WTC11 (cell line): Measurements from ENCODE around the gene SMAD5. TPM values are rescaled to one million over a fixed set of nuclear protein-coding genes. Genes with fewer than 3 reads are reported as not detected.

Experiments used
- ATAC-seq: fragments of 200-7000 bp; cut with Tn5 transposase; 2 replicates; pipeline ENCODE4 v1.10.0; 2021; ENCODE audit warnings: mild to moderate bottlenecking, moderate library complexity
- CTCF ChIA-PET: fragments of 300-600 bp; sonication (Branson Sonifier 250); formaldehyde crosslinking; loops from one replicate; lab custom pipeline; 2021; ENCODE audit warnings: antibody characterized with exemption; lab: Charles Lee
- POLR2A ChIA-PET: fragments of 350-600 bp; sonication (Branson Sonifier 250); formaldehyde crosslinking; loops from one replicate; lab custom pipeline; 2021; ENCODE audit warnings: antibody characterized with exemption; lab: Charles Lee
- DNase-seq: peaks from one replicate; pipeline ENCODE4 v3.0.0; 2021; ENCODE audit warnings: low spot score
- H3K27ac Mint-ChIP-seq: 2 replicates; pipeline ENCODE4 v1.8.0; 2021; ENCODE audit warnings: mixed read lengths
- H3K27me3 Mint-ChIP-seq: 2 replicates; pipeline ENCODE4 v1.8.0; 2021; ENCODE audit warnings: low read depth, mild to moderate bottlenecking, moderate library complexity, mixed read lengths
- H3K36me3 Mint-ChIP-seq: 2 replicates; pipeline ENCODE4 v1.8.0; 2021; ENCODE audit warnings: mixed read lengths
- H3K4me1 Mint-ChIP-seq: 2 replicates; pipeline ENCODE4 v1.8.0; 2022; ENCODE audit warnings: mixed read lengths
- H3K4me3 Mint-ChIP-seq: 2 replicates; pipeline ENCODE4 v1.8.0; 2021; ENCODE audit warnings: mild to moderate bottlenecking, moderate library complexity, mixed read lengths
- H3K9me3 Mint-ChIP-seq: 2 replicates; pipeline ENCODE4 v1.8.0; 2021; ENCODE audit warnings: mixed read lengths
- ATF1 ChIP-seq: sonication (generic); formaldehyde crosslinking; IDR thresholded peaks from 2 replicates; pipeline ENCODE4 v1.8.1; 2023; ENCODE audit warnings: mild to moderate bottlenecking, moderate library complexity, missing genetic modification reagents
- CBFB ChIP-seq: sonication (generic); formaldehyde crosslinking; IDR thresholded peaks from 2 replicates; pipeline ENCODE4 v1.8.1; 2022; ENCODE audit warnings: mild to moderate bottlenecking, low read depth, missing genetic modification reagents
- CREB1 ChIP-seq: sonication (generic); formaldehyde crosslinking; IDR thresholded peaks from 2 replicates; pipeline ENCODE4 v1.8.0; 2023; ENCODE audit warnings: mild to moderate bottlenecking, missing genetic modification reagents
- FOXJ3 ChIP-seq: sonication (generic); formaldehyde crosslinking; IDR thresholded peaks from 2 replicates; pipeline ENCODE4 v1.9.0; 2021; ENCODE audit warnings: missing genetic modification reagents, mild to moderate bottlenecking, borderline replicate concordance
- JAZF1 ChIP-seq: fragments of 250-450 bp; sonication (Bioruptor Pico); IDR thresholded peaks from 2 replicates; pipeline ENCODE4 v1.9.0; 2021; ENCODE audit warnings: moderate library complexity, mild to moderate bottlenecking, inconsistent platforms
- SMAD3 ChIP-seq: sonication (generic); formaldehyde crosslinking; IDR thresholded peaks from 2 replicates; pipeline ENCODE4 v1.8.0; 2022; ENCODE audit warnings: missing genetic modification reagents, mild to moderate bottlenecking, borderline replicate concordance
- SOX15 ChIP-seq: fragments of 250-450 bp; sonication (Bioruptor Pico); IDR thresholded peaks from 2 replicates; pipeline ENCODE4 v1.9.0; 2021; ENCODE audit warnings: mild to moderate bottlenecking
- ZBTB21 ChIP-seq: sonication (generic); formaldehyde crosslinking; IDR thresholded peaks from 2 replicates; pipeline ENCODE4 v1.8.1; 2023; ENCODE audit warnings: mild to moderate bottlenecking, missing genetic modification reagents, borderline replicate concordance
- ZNF219 ChIP-seq: sonication (generic); formaldehyde crosslinking; IDR thresholded peaks from 2 replicates; pipeline ENCODE4 v1.8.0; 2023; ENCODE audit warnings: missing genetic modification reagents, mild to moderate bottlenecking, borderline replicate concordance
- ZNF263 ChIP-seq: sonication (generic); formaldehyde crosslinking; IDR thresholded peaks from 2 replicates; pipeline ENCODE4 v1.8.1; 2022; ENCODE audit warnings: low read depth, mild to moderate bottlenecking, moderate library complexity, missing genetic modification reagents
- ZNF416 ChIP-seq: fragments of 250-450 bp; sonication (Bioruptor Pico); IDR thresholded peaks from 2 replicates; pipeline ENCODE4 v1.9.0; 2021; ENCODE audit warnings: mild to moderate bottlenecking, inconsistent platforms
- ZNF671 ChIP-seq: fragments of 250-450 bp; sonication (Bioruptor Pico); IDR thresholded peaks from 2 replicates; pipeline ENCODE4 v1.8.0; 2021; ENCODE audit warnings: mild to moderate bottlenecking
- total RNA-seq: library from RNA; stranded (reverse); gene quantifications from 3 replicates; pipeline ENCODE4 v1.2.3, GENCODE V29; 2021
- TF ChIP-seq, protein P1 (sequence below): sonication (generic); formaldehyde crosslinking; IDR thresholded peaks from 2 replicates; pipeline ENCODE4 v1.8.1; 2022; ENCODE audit warnings: missing genetic modification reagents, borderline replicate concordance
- TF ChIP-seq, protein P2 (sequence below): sonication (generic); formaldehyde crosslinking; IDR thresholded peaks from 2 replicates; pipeline ENCODE4 v1.8.0; 2022; ENCODE audit warnings: mild to moderate bottlenecking, missing genetic modification reagents
- TF ChIP-seq, protein P3 (sequence below): sonication (generic); formaldehyde crosslinking; IDR thresholded peaks from 2 replicates; pipeline ENCODE4 v1.8.1; 2022; ENCODE audit warnings: low read depth, mild to moderate bottlenecking, moderate library complexity, missing genetic modification reagents, borderline replicate concordance
- TF ChIP-seq, protein P4 (sequence below): sonication (generic); formaldehyde crosslinking; IDR thresholded peaks from 2 replicates; pipeline ENCODE4 v1.8.0; 2022; ENCODE audit warnings: missing genetic modification reagents
- TF ChIP-seq, protein P5 (sequence below): sonication (generic); formaldehyde crosslinking; IDR thresholded peaks from 2 replicates; pipeline ENCODE4 v1.8.0; 2023; ENCODE audit warnings: missing genetic modification reagents
- TF ChIP-seq, protein P6 (sequence below): sonication (generic); formaldehyde crosslinking; IDR thresholded peaks from 2 replicates; pipeline ENCODE4 v1.8.0; 2023; ENCODE audit warnings: missing genetic modification reagents, mild to moderate bottlenecking, borderline replicate concordance

Gene SMAD5
- total RNA-seq, 1 experiment from 2014 or later = 65.2 TPM

DNA sequence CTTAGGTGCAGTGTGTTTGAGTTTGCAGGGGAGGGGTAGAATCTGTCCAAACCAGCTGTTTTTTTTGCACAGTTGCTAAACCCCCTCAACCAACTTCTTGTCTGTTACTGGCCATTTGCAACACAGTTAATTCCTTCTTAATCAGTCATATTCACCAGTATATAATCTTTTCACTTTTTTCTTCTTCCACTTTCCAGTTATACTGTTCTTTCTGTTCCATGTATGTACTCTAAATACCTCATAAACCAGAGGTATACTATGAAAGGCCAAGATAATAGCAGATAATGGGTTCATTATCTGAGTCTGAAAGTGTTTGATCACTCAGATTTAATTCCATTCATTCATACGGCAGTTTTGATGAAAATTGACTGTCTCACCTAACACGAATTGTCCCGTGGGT is 11.1 kb downstream of the SMAD5 start:
- H3K9me3 Mint-ChIP-seq = no peaks in the 10 kb centered on the region
- H3K27ac Mint-ChIP-seq = no peak overlapping the region
- H3K4me3 Mint-ChIP-seq = no peak overlapping the region
- POLR2A ChIA-PET = no interaction called here
- DNase-seq = no peak
- H3K4me1 Mint-ChIP-seq = peaks cover 11% of the 10 kb centered on the region
- no peak for TF ChIP-seq JAZF1 (CRISPR knock-in tag)
- no peak for TF ChIP-seq SOX15 (CRISPR knock-in tag)
- no peak for TF ChIP-seq FOXJ3 (CRISPR knock-in tag)
- no peak for TF ChIP-seq ZNF263
- no peak for TF ChIP-seq ATF1 (CRISPR knock-in tag)
- TF ChIP-seq CBFB = no peak
- TF ChIP-seq ZNF416 (CRISPR knock-in tag) = no peak
- TF ChIP-seq ZNF219 (CRISPR knock-in tag) = no peak
- TF ChIP-seq, protein P1, sequence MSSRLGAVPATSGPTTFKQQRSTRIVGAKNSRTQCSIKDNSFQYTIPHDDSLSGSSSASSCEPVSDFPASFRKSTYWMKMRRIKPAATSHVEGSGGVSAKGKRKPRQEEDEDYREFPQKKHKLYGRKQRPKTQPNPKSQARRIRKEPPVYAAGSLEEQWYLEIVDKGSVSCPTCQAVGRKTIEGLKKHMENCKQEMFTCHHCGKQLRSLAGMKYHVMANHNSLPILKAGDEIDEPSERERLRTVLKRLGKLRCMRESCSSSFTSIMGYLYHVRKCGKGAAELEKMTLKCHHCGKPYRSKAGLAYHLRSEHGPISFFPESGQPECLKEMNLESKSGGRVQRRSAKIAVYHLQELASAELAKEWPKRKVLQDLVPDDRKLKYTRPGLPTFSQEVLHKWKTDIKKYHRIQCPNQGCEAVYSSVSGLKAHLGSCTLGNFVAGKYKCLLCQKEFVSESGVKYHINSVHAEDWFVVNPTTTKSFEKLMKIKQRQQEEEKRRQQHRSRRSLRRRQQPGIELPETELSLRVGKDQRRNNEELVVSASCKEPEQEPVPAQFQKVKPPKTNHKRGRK (CRISPR knock-in tag) = no peak
- TF ChIP-seq, protein P2, sequence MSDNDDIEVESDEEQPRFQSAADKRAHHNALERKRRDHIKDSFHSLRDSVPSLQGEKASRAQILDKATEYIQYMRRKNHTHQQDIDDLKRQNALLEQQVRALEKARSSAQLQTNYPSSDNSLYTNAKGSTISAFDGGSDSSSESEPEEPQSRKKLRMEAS = no peak
- TF ChIP-seq SMAD3 (CRISPR knock-in tag) = no peak
- no peak for TF ChIP-seq CREB1 (CRISPR knock-in tag)
- TF ChIP-seq, protein P3, sequence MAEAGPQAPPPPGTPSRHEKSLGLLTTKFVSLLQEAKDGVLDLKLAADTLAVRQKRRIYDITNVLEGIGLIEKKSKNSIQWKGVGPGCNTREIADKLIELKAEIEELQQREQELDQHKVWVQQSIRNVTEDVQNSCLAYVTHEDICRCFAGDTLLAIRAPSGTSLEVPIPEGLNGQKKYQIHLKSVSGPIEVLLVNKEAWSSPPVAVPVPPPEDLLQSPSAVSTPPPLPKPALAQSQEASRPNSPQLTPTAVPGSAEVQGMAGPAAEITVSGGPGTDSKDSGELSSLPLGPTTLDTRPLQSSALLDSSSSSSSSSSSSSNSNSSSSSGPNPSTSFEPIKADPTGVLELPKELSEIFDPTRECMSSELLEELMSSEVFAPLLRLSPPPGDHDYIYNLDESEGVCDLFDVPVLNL = no peak
- TF ChIP-seq ZBTB21 (CRISPR knock-in tag) = no peak
- TF ChIP-seq, protein P4, sequence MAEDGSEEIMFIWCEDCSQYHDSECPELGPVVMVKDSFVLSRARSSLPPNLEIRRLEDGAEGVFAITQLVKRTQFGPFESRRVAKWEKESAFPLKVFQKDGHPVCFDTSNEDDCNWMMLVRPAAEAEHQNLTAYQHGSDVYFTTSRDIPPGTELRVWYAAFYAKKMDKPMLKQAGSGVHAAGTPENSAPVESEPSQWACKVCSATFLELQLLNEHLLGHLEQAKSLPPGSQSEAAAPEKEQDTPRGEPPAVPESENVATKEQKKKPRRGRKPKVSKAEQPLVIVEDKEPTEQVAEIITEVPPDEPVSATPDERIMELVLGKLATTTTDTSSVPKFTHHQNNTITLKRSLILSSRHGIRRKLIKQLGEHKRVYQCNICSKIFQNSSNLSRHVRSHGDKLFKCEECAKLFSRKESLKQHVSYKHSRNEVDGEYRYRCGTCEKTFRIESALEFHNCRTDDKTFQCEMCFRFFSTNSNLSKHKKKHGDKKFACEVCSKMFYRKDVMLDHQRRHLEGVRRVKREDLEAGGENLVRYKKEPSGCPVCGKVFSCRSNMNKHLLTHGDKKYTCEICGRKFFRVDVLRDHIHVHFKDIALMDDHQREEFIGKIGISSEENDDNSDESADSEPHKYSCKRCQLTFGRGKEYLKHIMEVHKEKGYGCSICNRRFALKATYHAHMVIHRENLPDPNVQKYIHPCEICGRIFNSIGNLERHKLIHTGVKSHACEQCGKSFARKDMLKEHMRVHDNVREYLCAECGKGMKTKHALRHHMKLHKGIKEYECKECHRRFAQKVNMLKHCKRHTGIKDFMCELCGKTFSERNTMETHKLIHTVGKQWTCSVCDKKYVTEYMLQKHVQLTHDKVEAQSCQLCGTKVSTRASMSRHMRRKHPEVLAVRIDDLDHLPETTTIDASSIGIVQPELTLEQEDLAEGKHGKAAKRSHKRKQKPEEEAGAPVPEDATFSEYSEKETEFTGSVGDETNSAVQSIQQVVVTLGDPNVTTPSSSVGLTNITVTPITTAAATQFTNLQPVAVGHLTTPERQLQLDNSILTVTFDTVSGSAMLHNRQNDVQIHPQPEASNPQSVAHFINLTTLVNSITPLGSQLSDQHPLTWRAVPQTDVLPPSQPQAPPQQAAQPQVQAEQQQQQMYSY (CRISPR knock-in tag) = no peak
- TF ChIP-seq ZNF671 (CRISPR knock-in tag) = no peak
- TF ChIP-seq, protein P5, sequence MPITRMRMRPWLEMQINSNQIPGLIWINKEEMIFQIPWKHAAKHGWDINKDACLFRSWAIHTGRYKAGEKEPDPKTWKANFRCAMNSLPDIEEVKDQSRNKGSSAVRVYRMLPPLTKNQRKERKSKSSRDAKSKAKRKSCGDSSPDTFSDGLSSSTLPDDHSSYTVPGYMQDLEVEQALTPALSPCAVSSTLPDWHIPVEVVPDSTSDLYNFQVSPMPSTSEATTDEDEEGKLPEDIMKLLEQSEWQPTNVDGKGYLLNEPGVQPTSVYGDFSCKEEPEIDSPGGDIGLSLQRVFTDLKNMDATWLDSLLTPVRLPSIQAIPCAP (CRISPR knock-in tag) = no peak
- ATAC-seq = no peak
- H3K27me3 Mint-ChIP-seq = no peaks in the 10 kb centered on the region
- H3K36me3 Mint-ChIP-seq = no peaks in the 10 kb centered on the region
- CTCF ChIA-PET = no interaction called here

DNA sequence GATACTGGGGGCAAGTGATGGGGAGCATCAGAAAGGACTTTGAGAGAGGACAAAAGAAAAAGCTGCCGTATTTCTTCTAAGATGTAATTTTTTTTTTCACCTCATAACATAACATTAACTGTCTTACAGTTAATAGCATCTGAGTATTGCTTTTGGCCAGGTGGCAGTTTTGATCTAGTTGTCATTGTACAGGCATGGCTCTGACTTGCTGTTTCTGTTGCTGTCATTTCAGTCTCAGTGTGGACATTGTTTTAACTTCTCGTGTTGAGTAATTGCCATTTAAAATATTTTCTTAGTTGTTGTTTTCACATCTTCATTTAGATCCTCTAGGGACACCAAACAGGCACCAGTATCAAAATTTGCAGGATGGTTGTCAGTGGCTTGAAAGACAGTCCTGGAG is 12.4 kb downstream of the SMAD5 start:
- no peak for DNase-seq
- Mint-ChIP-seq H3K36me3 (no peaks in the 10 kb centered on the region), H3K9me3 (no peaks in the 10 kb centered on the region), H3K27ac (no peak overlapping the region), H3K27me3 (no peaks in the 10 kb centered on the region), H3K4me1 (peaks cover 15% of the 10 kb centered on the region), H3K4me3 (no peak overlapping the region)
- ChIA-PET CTCF (no interaction called here), POLR2A (no interaction called here)
- TF ChIP-seq, protein P6, sequence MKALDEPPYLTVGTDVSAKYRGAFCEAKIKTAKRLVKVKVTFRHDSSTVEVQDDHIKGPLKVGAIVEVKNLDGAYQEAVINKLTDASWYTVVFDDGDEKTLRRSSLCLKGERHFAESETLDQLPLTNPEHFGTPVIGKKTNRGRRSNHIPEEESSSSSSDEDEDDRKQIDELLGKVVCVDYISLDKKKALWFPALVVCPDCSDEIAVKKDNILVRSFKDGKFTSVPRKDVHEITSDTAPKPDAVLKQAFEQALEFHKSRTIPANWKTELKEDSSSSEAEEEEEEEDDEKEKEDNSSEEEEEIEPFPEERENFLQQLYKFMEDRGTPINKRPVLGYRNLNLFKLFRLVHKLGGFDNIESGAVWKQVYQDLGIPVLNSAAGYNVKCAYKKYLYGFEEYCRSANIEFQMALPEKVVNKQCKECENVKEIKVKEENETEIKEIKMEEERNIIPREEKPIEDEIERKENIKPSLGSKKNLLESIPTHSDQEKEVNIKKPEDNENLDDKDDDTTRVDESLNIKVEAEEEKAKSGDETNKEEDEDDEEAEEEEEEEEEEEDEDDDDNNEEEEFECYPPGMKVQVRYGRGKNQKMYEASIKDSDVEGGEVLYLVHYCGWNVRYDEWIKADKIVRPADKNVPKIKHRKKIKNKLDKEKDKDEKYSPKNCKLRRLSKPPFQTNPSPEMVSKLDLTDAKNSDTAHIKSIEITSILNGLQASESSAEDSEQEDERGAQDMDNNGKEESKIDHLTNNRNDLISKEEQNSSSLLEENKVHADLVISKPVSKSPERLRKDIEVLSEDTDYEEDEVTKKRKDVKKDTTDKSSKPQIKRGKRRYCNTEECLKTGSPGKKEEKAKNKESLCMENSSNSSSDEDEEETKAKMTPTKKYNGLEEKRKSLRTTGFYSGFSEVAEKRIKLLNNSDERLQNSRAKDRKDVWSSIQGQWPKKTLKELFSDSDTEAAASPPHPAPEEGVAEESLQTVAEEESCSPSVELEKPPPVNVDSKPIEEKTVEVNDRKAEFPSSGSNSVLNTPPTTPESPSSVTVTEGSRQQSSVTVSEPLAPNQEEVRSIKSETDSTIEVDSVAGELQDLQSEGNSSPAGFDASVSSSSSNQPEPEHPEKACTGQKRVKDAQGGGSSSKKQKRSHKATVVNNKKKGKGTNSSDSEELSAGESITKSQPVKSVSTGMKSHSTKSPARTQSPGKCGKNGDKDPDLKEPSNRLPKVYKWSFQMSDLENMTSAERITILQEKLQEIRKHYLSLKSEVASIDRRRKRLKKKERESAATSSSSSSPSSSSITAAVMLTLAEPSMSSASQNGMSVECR (CRISPR knock-in tag) = no peak
- ATAC-seq = no peak
